Transverse colon (tissue), 4 donors: ENCODE measurements around the gene ECEL1. TPM values are rescaled to one million over a fixed set of nuclear protein-coding genes. Genes with fewer than 3 reads are reported as not detected.
"Not testable (repeated sequence)": the region's sequence is repeated elsewhere in the genome, so short reads cannot be mapped to it uniquely, and the experiment has no call there.

Experiments
- DNase-seq: peaks from one replicate; pipeline ENCODE4 v3.0.0-alpha.2; 2019
- H3K27ac ChIP-seq, 4 donors: fragments of 200-600 bp; sonication (generic); 2 replicates each; pipeline ENCODE4 v1.5.1; 2016 to 2018; ENCODE audit warnings: inconsistent platforms in 4 of 4
- H3K27me3 ChIP-seq: fragments of 200-600 bp; sonication (generic); 2 replicates; pipeline ENCODE4 v1.5.1; 2017; ENCODE audit warnings: inconsistent platforms
- H3K36me3 ChIP-seq, 4 donors: fragments of 200-600 bp; sonication (generic); 2 replicates each; pipeline ENCODE4 v1.5.1; 2017 to 2019; ENCODE audit warnings: inconsistent platforms in 4 of 4
- H3K4me1 ChIP-seq, 4 donors: fragments of 200-600 bp; sonication (generic); 2 replicates each; pipeline ENCODE4 v1.5.1; 2017 to 2020; ENCODE audit warnings: inconsistent platforms in 4 of 4
- H3K4me3 ChIP-seq, 4 donors: fragments of 200-600 bp; sonication (generic); 1 replicate in 1 of 4; 2 replicates in 3 of 4; pipeline versions ENCODE4 v1.5.1 to v1.6.1; 2017 to 2019; ENCODE audit warnings: inconsistent platforms in 4 of 4
- H3K9me3 ChIP-seq, 2 donors: fragments of 200-600 bp; sonication (generic); 2 replicates each; pipeline ENCODE4 v1.5.1; 2017 to 2019; ENCODE audit warnings: inconsistent platforms in 2 of 2
- CTCF ChIP-seq, 5 experiments: fragments of 200-600 bp in 3 of 5; fragments of 450-650 bp in 2 of 5; sonication (generic) in 3 of 5; IDR thresholded peaks; 1 replicate in 2 of 5; 2 replicates in 3 of 5; pipeline ENCODE4 v1.5.1; 2016 to 2017; ENCODE audit warnings: antibody characterized with exemption in 5 of 5, inconsistent platforms in 3 of 5, mild to moderate bottlenecking in 2 of 5, moderate library complexity in 1 of 5
- EP300 ChIP-seq: sonication (generic); formaldehyde crosslinking; IDR thresholded peaks from one replicate; pipeline ENCODE4 v1.6.1; 2017; ENCODE audit warnings: antibody characterized with exemption, low read depth
- POLR2A ChIP-seq: fragments of 450-650 bp; IDR thresholded peaks from one replicate; pipeline ENCODE4 v1.6.1; 2016; ENCODE audit warnings: antibody characterized with exemption, mild to moderate bottlenecking, moderate library complexity
- POLR2AphosphoS5 ChIP-seq, 3 donors: sonication (generic); formaldehyde crosslinking; IDR thresholded peaks; one replicate each; pipeline ENCODE4 v1.6.1; 2016; ENCODE audit warnings: antibody characterized with exemption in 3 of 3
- WGBS, 2 donors: methylation state at CpG; one replicate each; pipeline ENCODE4 v1.1.5; 2018; ENCODE audit warnings: low coverage in 1 of 2; 5-methylcytosine and 5-hydroxymethylcytosine counted together
- in situ Hi-C, 4 donors: fragments of 200-750 bp; cut with MboI; loops; one replicate each; pipeline versions ENCODE4 v1.15.0 to v1.15.1; 2017; ENCODE audit warnings: low sequenced_read_pairs in 3 of 4, low pct_ligation_motif_present in 1 of 4, low pct_unique_long_range_greater_than_20kb in 1 of 4
- intact Hi-C: fragments of 100-400 bp; cut with DNase I; formaldehyde crosslinking; loops from one replicate; pipeline ENCODE4 v1.15.1; 2023; ENCODE audit warnings: low total_unique reads
- total RNA-seq, 4 donors: library from RNA; depleted of rRNA; stranded (reverse); fragments of >200 nt; gene quantifications; one replicate each; pipeline ENCODE4 v1.1.0, GENCODE V29; 2016

The ECEL1 gene
- total RNA-seq, 4 donors from 2014 or later = not detected

- H3K27me3 ChIP-seq, H3K4me3 ChIP-seq, H3K36me3 ChIP-seq, DNase-seq, H3K4me1 ChIP-seq, H3K9me3 ChIP-seq, intact Hi-C loops, H3K27ac ChIP-seq: not testable (repeated sequence)
- peak; percentile 39 to 64 (median 54) for TF ChIP-seq CTCF (IDR thresholded peaks at IDR 0.05)
- in situ Hi-C loops = loop anchor here in 1 of 4 donors (25.0 kb wide), 1 partner anchor 534 kb away; no protein-coding TSS in a partner anchor
- 72% methylated on average over 2 of the region's 9 CpGs; no CpG with 5 or more reads in 1 of the 2 donors for WGBS, 2 donors
Observed at GRCh38 chr2:232446266-232446777, 41.3 kb downstream of the ECEL1 start.

- WGBS, 2 donors = 82% methylated on average over 25 of the region's 29 CpGs; no CpG with 5 or more reads in 1 of the 2 donors
- H3K27ac ChIP-seq, intact Hi-C loops, H3K36me3 ChIP-seq, H3K9me3 ChIP-seq, H3K4me3 ChIP-seq, DNase-seq, H3K27me3 ChIP-seq, H3K4me1 ChIP-seq: not testable (repeated sequence)
- in situ Hi-C loops = loop anchor here in 1 of 4 donors (25.0 kb wide), 1 partner anchor 533 kb away; no protein-coding TSS in a partner anchor
Observed at GRCh38 chr2:232445149-232445885, 42.3 kb downstream of the ECEL1 start.

- 81% methylated on average over 15 of the region's 21 CpGs; no CpG with 5 or more reads in 1 of the 2 donors for WGBS, 2 donors
- Histone ChIP-seq H3K27me3 (no peaks in the 10 kb centered on the region), H3K36me3 (no peaks in the 10 kb centered on the region), H3K4me3 (no peak overlapping the region), H3K27ac (no peak overlapping the region), H3K4me1 (no peaks in the 10 kb centered on the region), H3K9me3 (no peaks in the 10 kb centered on the region)
- TF ChIP-seq POLR2AphosphoS5 (IDR thresholded peaks at IDR 0.05) (no peak), EP300 (no peak), CTCF (IDR thresholded peaks at IDR 0.05) (peak; percentile 38 to 70 (median 53)), POLR2A (no peak)
- in situ Hi-C loops (loop anchor here in 1 of 4 donors (25.0 kb wide), 1 partner anchor 532 kb away; no protein-coding TSS in a partner anchor), intact Hi-C loops (loop anchor here (5.0 kb wide), 1 partner anchor 78 kb away; the partner anchor contains the start of gene PRSS56)
- DNase-seq = peak; percentile 60
Observed at GRCh38 chr2:232444409-232445148, 43.1 kb downstream of the ECEL1 start.

GRCh38 chr2:232443669-232444408, 43.8 kb downstream of the ECEL1 start:
- H3K4me3 ChIP-seq, H3K9me3 ChIP-seq, H3K36me3 ChIP-seq, H3K27me3 ChIP-seq, H3K27ac ChIP-seq, DNase-seq, H3K4me1 ChIP-seq: not testable (repeated sequence)
- intact Hi-C loops = loop anchor here (5.0 kb wide), 1 partner anchor 78 kb away; the partner anchor contains the start of gene PRSS56
- in situ Hi-C loops = loop anchor here in 1 of 4 donors (25.0 kb wide), 1 partner anchor 532 kb away; no protein-coding TSS in a partner anchor
- 61% methylated on average over 17 of the region's 21 CpGs; no CpG with 5 or more reads in 1 of the 2 donors for WGBS, 2 donors

GRCh38 chr2:232443047-232443446, 44.6 kb downstream of the ECEL1 start:
- 65% methylated on average over 4 of the region's 13 CpGs; no CpG with 5 or more reads in 1 of the 2 donors for WGBS, 2 donors
- in situ Hi-C loops = loop anchor here in 1 of 4 donors (25.0 kb wide), 1 partner anchor 531 kb away; no protein-coding TSS in a partner anchor

GRCh38 chr2:232442431-232442830, 45.2 kb downstream of the ECEL1 start:
- not testable (repeated sequence) for H3K9me3 ChIP-seq, H3K4me3 ChIP-seq, H3K4me1 ChIP-seq, H3K27me3 ChIP-seq, H3K36me3 ChIP-seq, DNase-seq, H3K27ac ChIP-seq
- 71% methylated on average over 12 of the region's 13 CpGs; no CpG with 5 or more reads in 1 of the 2 donors for WGBS, 2 donors
- intact Hi-C loops = loop anchor here (5.0 kb wide), 1 partner anchor 80 kb away; the partner anchor contains the start of gene PRSS56
- in situ Hi-C loops = loop anchor here in 1 of 4 donors (25.0 kb wide), 1 partner anchor 530 kb away; no protein-coding TSS in a partner anchor

More at GRCh38 chr2:232443047-232443446, 44.6 kb downstream of the ECEL1 start:
- H3K4me1 ChIP-seq, H3K4me3 ChIP-seq, H3K27me3 ChIP-seq, H3K9me3 ChIP-seq, H3K27ac ChIP-seq, DNase-seq, H3K36me3 ChIP-seq: not testable (repeated sequence)
- intact Hi-C loops = loop anchor here (5.0 kb wide), 1 partner anchor 79 kb away; the partner anchor contains the start of gene PRSS56

GRCh38 chr2:232441922-232442321, 45.7 kb downstream of the ECEL1 start:
- DNase-seq, H3K27ac ChIP-seq, H3K4me3 ChIP-seq, H3K27me3 ChIP-seq, H3K36me3 ChIP-seq, H3K9me3 ChIP-seq, H3K4me1 ChIP-seq: not testable (repeated sequence)
- intact Hi-C loops (loop anchor here (5.0 kb wide), 1 partner anchor 80 kb away; the partner anchor contains the start of gene PRSS56), in situ Hi-C loops (loop anchor here in 1 of 4 donors (25.0 kb wide), 1 partner anchor 530 kb away; no protein-coding TSS in a partner anchor)
- WGBS, 2 donors = 74% methylated on average over 4 of the region's 10 CpGs; no CpG with 5 or more reads in 1 of the 2 donors
